ENCODE measurements around the gene C1QTNF6.
A peak's percentile ranks its signal among the peaks of the same experiment; 100 is the strongest.

Gene C1QTNF6

DNA sequence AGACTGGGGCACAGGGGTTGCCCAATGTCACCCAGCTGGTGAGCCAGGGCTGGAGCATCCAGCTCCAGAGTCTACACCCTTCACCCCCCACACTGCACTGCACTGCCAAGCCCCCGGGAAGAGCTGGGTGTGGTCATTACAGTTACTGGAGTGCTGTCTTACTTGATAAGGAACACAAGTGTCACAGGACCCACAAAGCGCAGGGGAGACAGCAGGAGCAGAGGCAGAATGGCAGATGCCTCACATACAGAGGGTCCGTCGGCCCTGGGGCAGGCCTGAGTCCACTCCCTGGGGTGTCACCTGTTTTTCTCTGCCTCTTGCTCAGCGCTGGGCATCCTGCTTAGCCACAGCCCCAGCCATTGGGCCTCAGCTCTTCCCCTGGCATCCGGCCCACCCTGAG is 46.1 kb downstream of the C1QTNF6 start:
- DNase-seq (ENCODE audit: low read depth in 3 of 3), result no peak

DNA sequence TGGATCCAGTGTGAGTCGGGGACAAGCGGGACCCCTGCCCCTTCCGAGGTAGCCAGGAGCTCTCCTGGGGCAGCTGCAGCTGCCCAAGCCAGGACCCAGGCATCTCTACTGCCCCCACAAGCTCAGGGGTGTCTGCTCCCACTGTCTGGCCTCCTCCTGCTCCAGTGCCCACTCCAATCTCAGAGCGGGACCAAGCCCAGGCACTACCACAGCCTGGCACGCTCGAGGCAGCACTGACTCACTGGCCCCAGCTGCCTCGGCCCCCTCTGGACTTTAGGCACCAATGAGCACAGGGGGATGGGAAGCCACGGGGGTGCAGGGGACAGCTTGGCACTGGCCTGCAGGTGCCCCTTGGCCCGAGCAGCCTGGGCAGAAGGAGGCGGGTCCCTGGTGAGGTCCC is 46.6 kb downstream of the C1QTNF6 start:
- DNase-seq (ENCODE audit: low read depth in 3 of 3), result no peak

DNA sequence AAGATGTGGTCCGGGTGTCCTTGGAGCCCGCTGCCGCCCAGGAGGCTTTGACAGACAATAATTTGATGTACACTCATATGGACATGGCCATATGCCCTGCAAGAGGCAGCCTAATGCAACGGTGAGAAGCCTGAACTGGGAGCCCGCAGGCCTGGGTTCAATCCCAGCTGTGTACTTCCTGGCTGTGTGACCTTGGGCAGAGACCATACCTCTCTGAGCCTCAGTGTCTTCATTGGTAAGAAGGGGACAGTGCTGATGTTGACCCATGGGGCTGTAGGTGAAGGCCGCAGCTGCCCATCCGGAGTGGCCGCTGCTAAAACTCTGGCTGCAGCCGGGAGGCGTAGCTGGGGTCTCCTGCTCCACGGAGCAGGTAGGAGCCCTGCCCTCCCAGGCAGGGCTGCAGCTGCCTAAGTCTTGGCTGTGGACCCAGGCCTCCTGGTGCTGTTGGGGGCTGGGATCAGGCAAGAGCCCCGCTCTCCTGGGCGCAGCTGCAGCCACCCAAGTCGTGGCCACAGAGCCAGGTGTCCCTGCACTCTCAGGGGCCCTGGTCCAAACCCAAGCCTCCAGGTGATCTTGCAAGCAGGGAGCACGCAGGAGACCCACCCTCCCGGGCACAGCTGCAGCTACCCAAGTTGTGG is 47.2 kb downstream of the C1QTNF6 start:
- no peak for DNase-seq (ENCODE audit: low read depth in 3 of 3)

DNA sequence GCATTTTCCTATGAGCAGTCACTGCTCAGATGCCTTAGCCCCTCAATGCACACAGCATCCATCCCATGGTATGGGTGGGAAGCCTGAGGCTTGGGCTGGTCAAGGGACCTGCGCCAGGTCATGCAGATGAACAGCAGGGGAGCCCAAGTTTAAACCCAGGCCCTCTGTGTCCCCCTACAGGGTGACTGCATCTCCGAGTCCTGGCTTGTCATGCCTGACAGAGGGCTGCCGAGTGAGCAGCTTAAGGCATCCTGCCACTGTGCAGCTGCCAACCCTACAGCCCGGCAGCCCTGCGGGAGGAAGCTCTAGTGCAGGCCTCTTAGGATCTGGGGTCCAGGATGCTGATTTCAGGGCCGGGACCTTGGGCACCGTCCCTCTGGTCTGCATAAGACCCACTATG is 48.3 kb downstream of the C1QTNF6 start:
- DNase-seq (ENCODE audit: low read depth in 3 of 3), result no peak

DNA sequence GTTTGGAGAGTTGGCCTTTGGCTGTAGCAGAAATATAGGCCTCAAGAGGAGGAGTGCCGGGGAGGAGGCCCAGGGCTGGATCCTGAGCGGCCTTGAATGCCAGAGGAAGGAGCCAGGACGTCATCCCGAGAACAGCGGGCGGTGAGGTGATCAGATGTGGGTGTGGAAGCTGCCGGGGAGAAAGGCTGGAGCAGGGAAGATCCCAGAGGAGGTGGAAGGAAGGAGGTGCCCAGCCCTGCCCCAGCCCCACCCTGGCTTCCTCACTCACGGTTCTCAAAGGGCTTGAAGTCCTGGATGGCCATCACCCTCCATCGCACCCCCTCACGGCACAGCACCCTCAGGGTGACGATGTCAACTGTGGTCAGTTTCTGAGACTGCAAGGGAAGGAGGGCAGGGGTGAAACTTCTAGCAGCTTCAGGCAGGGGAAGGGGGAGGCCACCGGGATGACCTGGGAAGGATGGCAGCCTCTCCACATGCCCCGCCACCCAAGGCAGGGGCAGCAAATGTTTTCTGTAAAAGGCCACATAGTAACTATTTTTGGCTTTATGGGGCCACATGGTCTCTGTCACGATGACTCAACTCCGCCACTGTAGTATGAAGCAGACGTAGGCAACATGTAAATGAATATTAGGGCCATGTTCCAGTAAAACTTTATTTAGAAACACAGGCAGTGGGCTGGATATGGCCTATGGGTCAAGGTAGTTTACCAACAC is 49.0 kb downstream of the C1QTNF6 start:
- no peak for DNase-seq (ENCODE audit: low read depth in 3 of 3)

DNA sequence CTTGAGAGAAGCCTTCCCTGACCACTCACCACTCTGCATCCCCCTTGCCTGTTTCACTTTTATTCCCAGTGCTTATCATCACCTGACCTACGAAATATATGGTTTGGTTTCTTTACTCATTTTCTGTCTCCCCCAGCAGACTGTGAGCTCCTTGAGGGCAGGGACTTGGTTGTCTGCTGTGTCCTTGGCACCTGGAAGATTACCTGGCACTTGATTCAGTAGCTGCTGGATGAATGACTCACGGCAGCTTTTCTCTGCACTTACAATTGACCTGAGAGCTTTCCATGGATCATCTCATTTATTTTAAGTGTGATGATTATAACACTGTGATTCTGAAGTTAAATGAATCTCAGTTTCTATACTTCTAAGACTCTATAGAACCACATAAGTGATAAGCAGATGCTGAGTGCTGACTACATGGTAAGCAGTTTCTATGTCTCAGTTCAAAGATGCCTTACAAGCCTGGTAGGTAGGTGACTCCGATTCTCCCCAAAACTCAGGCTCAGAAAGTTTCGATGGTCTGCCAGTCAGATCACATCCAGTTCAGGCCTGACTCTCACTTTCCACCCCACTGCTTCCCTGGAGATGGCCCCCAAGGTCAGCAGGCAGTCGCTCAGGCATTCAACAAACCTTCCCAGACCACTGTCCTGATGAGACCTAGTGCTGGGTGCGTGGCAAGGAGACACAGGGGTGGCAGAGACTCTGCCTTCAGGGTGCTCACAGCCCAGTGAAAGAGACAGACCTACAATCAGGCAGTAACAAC is 50.0 kb downstream of the C1QTNF6 start:
- peak in 1 of 3 experiments; percentile 57 for DNase-seq (ENCODE audit: low read depth in 3 of 3)

DNA sequence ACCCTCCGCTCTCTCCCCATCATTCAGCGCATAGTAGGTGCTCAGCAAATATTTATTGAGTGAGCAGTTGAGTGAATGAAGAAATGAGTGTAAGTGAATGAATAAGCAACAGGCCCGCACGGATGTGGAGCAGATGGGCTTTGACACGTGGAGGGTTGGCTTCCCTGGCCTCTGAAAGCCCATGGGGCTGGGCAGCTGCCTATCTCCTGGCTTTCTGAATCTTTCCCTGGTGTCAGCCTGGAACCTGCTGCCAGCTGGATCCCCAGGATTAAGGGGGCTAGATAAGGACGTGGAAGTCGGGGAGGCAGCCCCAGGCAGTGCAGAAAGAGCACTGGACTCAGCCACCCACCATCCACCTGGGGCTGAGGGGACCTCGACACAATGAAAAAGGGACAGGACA is 50.9 kb downstream of the C1QTNF6 start:
- no peak for DNase-seq (ENCODE audit: low read depth in 3 of 3)

DNA sequence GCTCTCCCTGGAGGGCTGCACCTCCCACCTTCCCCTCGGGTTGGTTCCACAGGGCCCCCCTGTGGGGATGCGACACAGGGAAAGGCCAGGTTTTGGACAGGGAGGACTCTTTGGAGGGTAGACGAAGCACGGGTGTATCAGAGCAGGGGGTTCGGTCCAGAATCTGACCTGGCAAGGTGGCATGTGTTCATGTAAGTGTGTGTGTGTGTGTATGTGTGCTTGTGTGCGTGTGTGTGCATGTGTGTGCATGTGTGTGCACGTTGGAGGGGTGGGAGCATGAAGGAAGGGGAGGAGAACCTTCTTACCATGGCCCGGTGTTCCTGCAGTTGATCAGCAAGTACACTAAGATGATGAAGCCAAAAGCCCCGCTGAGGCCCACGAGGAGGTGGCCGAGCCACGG is 53.0 kb downstream of the C1QTNF6 start:
- no peak for DNase-seq (ENCODE audit: low read depth in 3 of 3)

DNA sequence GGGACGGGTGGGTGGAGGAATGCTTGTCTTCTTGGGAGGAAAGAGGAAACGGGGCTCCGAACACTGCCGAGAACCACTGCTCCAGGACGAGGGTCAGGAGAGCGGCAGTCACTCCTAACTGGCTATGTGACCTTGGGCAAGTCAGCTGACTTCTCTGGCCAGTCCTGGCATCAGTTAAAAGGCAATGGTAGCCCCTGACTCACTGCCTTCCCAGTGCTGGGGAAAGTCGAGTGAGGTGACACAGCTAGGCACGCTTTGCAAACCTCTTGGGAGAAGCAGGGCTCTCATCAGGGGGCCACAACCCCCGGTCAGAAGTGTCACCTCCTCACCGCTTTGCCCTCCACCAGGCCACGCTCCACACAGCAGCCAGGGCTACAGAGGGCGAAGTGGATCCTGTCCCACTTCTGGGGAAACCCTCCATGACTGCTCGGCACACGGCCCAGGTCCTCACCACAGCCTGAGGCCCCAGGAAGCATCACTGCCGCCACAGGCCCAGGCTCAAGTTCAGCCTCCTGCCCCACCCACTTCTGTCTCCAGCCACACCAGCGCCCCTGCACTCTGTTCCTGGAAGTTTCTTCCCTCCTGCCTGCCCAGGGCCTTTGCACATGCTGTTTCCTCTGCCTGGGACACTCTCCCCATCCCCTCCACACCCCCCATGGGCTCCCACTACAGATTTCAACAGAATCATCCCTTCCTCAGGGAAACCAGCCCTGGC is 54.6 kb downstream of the C1QTNF6 start:
- DNase-seq (ENCODE audit: low read depth in 3 of 3), result no peak

DNA sequence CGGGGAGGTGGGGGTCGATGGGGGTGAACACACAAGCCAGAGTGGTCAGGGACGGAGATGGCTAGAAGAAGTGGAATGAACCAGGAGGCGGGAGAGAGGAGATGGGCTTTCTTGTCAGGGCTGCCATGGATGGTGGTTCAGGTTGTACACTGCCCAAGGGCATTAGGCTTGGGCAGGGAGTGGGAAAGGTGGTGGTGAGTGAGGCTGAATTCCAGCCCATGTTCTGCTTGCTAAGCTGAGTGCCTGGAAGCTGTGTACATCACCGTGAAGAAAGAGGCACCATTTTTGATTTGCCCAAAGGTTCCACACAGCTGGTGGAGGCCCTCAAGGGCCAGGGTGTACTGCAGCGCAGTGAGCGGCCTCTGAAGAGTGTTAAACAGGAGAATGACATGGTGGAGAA is 55.3 kb downstream of the C1QTNF6 start:
- DNase-seq (ENCODE audit: low read depth in 3 of 3), result no peak

All from stimulated activated CD4-positive, alpha-beta T cell treated with anti-CD3 and anti-CD28 coated beads, TNF-alpha, amount 100 ng/mL, for 24 hours (primary cell).